OCI-LY3 (cell line): Measurements from ENCODE around the gene ZSCAN2.

Experiments
- EZH2phosphoT487 ChIP-seq: fragments of 200-600 bp; shearing (Covaris generic); IDR thresholded peaks from 2 replicates; pipeline ENCODE4 v1.6.1; 2018; ENCODE audit warnings: antibody characterized with exemption, mixed run types, low read depth
- TF ChIP-seq, protein P1 (sequence below): fragments of 200-600, 300-600 bp; sonication (generic); IDR thresholded peaks from 2 replicates; pipeline ENCODE4 v1.5.1; 2014; ENCODE audit warnings: antibody characterized with exemption, low read length, low read depth

DNA sequence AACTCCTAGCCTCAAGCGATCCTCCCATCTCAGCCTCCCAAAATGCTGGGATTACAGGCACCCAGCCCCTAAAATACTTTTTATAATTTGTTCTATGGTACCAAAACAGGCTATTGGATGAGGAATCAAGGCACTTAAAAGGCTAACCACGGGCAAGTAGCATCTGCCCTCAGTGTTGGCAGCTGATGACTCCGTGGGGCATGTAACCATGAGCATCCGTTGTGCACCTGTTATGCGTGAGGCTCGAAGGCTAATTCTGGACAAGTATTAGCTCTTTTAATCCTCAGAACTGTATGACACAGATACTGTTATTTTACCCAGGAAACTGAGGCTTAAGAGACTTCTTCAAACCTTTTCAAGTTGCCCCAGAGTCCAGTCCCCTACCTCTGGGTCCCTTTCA, 43.0 kb downstream of the ZSCAN2 start:
- TF ChIP-seq, protein P1, sequence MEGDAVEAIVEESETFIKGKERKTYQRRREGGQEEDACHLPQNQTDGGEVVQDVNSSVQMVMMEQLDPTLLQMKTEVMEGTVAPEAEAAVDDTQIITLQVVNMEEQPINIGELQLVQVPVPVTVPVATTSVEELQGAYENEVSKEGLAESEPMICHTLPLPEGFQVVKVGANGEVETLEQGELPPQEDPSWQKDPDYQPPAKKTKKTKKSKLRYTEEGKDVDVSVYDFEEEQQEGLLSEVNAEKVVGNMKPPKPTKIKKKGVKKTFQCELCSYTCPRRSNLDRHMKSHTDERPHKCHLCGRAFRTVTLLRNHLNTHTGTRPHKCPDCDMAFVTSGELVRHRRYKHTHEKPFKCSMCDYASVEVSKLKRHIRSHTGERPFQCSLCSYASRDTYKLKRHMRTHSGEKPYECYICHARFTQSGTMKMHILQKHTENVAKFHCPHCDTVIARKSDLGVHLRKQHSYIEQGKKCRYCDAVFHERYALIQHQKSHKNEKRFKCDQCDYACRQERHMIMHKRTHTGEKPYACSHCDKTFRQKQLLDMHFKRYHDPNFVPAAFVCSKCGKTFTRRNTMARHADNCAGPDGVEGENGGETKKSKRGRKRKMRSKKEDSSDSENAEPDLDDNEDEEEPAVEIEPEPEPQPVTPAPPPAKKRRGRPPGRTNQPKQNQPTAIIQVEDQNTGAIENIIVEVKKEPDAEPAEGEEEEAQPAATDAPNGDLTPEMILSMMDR = no peak
- no peak for TF ChIP-seq EZH2phosphoT487
